NT2/D1 (cell line): ENCODE results near the gene MEIS1.

Source experiments
- SUZ12 ChIP-seq: IDR thresholded peaks from 2 replicates; pipeline ENCODE4 v1.6.1; 2011; ENCODE audit not compliant: insufficient read length, insufficient read depth; ENCODE audit errors: extremely low read depth
- YY1 ChIP-seq: IDR thresholded peaks from 2 replicates; pipeline ENCODE4 v1.6.1; 2011; ENCODE audit not compliant: insufficient read length, insufficient read depth
- ZNF274 ChIP-seq: IDR thresholded peaks from 2 replicates; pipeline ENCODE4 v1.6.1; 2011; ENCODE audit warnings: mild to moderate bottlenecking, low read depth, low read length

DNA sequence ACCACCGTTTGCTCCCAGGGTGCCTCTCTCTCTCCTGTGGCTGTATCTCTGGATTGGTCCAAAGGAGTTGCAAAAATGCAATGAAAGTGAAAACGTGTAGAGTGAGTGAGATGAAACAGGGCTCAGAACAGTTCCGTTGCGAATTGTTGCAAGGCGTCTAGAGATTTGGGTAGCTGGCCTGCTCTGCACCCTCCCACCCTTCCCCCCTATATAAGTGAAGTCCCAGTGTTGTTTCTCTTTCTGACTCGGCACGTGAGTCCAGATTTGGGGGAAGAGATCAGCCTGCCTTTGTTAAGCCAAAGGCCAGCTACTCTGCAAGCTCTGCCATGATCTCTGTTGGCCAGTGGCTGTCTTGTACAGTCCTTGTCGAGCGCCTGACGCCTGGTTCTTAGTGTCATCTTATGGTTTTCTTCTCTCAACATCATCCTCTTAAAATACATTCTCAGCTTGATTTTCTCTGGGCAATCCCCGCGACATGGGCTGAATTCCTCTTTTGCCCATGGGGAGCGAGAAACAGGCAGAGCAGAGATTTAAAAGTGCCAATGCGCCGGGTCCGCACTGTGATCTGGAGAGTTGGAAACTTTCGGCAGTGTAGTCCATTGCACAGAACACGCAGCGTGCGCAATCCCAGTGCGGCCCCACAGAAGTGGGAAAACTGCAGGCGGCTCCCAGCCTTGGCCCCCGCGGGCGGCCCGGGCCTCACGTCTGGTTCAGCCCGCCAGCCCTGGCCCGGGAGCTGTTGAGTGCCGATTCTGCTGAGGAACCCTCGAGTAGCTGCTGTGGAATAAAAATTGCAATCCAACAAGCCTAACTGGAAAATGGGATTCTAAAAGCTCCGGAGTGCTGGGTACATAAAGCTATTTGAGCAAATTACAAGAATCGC, 9.3 kb downstream of the MEIS1 start:
- no peak for TF ChIP-seq ZNF274
- TF ChIP-seq YY1, result no peak
- TF ChIP-seq SUZ12, result no peak
